ENCODE data around the gene CGB1.
A peak's percentile ranks its signal among the peaks of the same experiment; 100 is the strongest.

CGB1 gene

DNA sequence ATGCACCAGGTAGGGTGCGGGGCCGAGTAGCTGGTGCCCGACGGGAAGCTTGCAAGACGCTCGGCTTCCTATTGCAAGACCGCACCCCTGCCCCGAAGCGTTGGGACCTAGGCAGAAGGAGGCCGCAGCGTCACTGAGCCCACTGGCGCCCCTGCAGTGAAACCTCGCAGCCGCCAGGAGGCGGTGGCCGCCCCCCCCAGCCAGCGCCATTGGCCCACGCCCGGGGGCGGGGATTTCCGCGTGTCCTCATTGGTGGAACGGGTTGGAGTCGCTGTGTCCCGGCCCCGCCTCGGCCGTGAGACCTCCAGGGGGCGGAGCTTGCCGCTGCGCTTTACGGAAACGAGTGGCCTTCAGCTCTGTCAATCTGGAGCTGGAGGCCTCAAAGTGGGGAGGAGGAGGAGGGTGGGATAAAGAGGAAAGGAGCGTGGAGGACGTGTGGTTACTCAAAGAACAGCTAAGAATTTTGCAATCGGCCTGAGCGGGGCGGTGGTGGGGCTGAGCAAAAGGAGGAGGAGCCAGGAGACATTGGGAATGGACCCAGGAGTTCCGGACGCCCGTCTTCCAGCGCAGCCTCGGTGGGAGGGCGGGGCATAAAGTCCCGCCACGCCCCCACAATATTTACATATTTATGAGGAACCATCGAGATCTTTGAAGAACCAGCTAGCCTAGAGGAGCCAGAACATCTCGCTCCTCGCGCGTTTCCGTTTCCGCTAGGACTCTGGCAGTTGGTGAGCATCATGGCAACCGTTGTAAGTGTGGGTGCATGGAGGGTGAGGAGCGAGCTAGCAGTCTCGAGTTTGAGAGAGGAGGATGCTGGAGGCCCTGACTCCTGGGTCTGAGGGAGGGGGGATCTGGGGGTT lies 43.3 kb downstream of the CGB1 start, which contains the start of the genes GYS1 and RUVBL2:
Gene GYS1, minus strand, starts transcription at position 135 of the 860 bp plus-strand sequence. CDS start 197 bp downstream, outside the sequence.
Gene RUVBL2, plus strand, starts transcription at position 713 of the 860 bp plus-strand sequence. Its CDS starts 25 bp downstream, at position 738.
- peak; percentile 99 to 100 for DNase-seq

DNA sequence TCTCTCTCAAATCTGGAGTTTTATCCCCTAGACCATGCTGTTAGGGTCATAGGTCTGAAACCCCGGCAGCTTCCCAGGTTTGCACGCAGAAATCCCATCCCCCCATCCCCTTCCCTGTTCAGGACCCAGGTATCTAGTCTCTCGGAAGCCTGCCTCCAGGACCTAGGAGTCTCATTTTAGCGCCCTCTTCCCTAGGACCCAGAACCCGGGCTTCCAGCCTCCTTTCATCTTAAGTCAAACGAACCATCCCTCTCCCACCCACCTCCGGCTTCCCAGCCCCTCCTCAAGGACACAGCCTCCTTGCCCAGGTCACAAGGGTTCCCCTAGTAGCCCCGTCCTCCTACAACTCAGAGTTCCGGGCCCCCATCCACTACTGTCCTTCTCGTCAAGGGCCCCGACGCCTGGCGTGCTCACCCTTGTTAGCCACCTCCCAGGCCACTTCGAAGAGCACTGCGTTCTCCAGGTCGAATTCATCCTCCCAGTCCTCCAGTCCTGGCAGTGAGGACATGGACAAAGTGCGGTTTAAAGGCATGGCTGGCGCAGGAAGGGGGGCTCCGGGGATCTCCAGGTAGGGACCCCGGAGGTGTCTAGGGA lies 44.0 kb downstream of the CGB1 start:
- peak; percentile 29 to 38 for DNase-seq

DNA sequence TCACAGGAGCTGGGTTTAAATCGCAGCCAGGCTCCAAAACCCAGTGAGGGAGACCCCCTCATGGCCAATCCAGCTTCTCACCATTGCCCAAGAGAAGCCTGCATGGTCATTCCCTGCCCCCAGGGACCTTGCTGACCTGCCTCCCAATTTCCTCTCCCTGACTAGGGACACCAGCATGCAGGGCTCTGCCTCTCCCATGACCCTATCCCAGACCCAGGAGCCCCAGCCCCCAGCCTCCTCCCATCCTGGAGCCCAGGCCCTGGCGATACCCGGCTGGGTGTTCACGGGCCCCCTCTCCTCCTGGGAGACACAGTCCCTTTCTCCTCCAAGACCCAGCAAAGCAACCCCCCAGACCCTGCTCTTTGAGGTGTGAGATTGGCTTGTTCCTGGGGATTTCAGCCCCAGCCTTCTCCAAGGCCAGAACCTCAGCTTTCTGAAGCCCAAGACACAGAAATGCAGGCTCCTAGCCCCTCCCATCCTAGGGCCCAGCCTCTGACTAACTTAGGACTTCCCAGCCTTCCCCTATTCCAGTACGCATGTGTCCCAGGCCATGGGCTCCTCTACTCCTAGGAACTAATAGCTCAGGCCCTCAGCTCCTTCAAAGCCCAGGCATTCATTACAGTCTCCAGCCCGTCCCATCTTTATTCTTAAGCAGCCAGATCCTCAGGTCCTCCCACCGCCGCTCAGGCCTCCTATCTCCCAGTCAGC lies 44.7 kb downstream of the CGB1 start:
- peak in 1 of 2 experiments; percentile 30 for DNase-seq

DNA sequence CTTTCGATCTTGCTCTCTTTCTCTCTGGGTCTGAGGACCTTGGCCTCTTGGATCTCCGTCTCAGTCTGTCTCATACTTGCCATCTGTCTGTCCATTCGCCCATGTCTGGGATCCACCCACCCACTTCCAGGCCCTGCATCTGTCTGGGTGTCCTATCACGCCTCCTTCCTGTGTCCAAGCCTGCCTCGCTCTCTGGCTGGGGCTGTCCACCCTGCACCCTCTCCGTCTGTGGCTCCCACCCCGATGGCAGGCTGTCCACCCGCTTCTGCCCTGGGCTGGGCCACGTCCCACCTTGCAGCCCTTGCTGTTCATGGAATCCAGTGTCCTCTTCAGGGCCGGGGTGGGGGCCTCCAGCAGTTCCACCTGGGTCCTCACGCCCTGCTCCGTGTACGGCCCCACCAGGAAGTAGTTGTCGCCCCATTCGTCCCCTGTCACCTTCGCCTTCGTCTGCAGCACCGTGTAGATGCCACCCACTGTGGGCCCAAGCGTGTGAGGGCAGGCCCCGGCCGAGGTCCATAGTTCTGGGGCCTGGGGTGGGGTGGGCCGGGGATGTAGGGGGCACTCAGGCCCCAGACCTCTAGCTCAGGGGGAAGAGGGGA lies 45.6 kb downstream of the CGB1 start:
- DNase-seq, result no peak

DNA sequence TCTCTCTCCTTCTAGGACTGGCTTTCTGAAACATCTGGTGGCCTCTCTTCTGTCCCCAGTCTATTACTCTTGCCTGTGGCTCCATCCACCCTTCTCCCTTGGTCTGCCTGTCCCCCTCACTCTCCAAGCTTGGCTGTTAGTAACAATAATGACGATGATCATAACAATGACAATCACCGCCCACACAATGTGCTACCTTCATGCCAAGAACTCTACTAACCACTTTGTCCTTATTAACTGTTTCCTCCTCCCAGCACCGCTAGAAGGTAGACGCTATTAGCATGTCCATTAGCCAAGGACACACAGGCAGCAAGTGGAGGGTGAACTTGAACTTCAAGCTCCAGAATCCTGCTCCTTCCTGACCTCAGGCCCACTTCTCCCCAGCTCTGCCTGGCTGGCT lies 46.3 kb downstream of the CGB1 start:
- no peak for DNase-seq

DNA sequence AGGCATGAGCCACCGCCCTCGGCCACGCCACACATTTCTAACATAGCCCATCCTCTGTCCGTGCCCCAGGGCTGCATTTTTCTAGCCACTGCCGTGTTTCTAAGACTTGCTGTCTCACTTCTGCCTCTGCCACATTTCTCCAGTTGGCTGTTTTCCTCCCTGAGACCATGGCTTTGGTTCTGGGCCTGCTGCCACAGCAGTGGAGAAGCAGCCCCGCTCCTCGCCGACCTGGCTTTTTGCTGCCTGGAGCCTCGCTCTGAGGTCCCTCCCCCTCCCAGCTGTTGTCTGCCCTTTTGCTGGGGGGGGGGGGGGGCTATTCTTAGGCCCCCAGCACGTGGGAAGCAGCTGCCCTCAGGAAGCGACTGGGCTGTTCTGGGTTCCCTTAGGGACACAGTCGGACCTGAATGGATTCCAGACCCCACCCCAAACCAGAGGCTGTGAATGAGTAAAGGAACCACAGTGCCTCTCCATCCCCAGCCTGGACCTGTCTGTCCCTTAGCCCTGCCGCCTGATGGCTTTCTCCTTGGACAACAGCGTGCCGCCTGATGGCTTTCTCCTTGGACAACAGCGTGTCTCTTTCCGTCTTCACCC lies 46.9 kb downstream of the CGB1 start:
- DNase-seq, result no peak

DNA sequence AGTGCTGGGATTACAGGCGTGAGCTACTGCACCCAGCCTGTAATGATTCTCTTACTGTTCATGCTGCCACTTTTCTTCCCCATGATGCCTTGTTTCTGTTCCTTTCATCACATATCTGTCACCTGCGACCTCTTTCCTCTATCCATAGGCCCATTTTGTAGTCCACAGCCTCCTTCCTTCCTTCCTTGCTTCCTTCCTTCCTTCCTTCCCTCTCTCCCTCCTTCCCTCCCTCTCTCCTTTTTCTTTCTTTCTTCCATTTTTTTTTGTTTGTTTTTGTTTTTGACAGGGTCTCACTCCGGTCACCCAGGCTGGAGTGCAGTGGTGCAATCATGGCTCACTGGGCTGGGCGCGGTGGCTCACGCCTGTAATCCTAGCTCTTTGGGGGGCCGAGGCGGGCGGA lies 47.8 kb downstream of the CGB1 start:
- DNase-seq, result no peak

DNA sequence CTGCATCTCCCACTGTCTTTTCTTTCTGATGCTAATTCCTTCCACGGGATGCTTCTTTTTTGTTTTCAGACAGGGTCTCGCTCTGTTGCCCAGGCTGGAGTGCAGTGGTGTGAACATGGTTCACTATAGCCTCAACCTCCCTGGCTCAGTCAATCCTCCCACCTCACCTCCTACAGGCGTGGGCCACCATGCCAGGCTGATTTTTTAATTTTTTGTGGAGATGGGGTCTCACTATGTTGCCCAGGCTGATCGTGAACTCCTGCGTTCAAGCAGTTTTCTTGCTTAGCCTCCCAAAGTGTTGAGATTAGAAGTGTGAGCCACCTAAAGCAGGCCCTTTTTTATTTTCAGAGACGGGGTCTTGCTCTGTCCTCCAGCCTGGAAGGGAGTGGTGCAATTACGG lies 48.4 kb downstream of the CGB1 start:
- DNase-seq, result no peak

DNA sequence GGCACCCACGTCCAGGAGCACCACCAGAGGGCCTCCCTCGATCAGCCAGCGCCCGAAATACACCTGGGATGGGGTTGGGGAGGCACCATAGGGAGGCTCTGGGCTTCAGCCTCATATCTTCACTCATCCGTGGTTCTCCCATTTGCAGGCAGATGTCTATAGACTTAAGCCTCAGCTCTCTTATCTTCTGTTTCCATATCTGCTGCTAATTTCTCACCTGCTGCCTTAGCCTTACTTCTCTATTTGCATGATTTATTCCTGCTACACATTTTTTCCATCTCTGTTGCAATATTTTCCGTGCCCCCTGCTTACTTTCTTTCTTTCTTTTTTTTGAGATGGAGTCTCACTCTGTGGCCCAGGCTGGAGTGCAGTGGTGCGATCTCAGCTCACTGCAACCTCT lies 49.4 kb downstream of the CGB1 start:
- no peak for DNase-seq

DNA sequence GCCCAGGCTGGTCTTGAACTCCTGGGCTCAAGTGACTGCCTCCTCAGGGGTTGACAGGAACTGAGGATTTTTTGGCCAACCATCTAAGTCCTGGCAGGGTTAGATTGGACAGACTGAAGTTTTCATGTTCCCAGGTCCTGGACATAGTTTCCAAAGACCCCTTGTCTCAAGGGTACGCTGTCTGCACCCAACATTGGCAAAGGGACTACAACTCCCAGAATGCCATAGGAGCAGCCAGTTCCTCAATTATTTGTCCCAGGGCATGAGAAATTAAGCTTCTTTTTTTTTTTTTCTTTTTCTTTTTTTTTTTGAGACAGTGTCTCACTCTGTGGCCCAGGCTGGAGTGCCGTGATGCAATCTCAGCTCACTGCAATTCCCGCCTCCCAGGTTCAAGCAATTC lies 50.5 kb downstream of the CGB1 start:
- DNase-seq, result no peak

DNA sequence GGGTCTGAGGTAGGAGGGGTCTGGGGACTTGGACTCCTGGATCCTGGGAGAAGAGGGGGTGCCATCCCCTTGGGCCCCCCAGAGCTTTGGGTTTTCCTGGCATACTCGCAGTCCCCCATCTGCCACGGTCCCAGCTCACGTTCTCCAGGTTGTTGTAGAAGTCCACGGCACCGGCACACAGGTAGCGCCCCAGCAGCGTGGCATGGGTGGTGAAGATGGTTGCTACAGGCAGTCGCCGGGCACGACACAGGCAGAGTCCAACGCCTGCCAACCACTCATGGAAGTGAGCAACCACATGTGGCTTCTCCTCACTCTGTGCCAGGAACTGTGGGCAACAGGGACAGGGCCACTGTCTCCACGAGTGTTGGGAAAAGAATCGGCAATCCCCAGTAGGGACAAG lies 51.0 kb downstream of the CGB1 start:
- no peak for DNase-seq

Measured in activated CD4-positive, alpha-beta T cell treated with anti-CD3 and anti-CD28 coated beads, Interleukin-2, amount 50 U/mL, for 48 hours (primary cell).